ENCODE measurements around the gene SCFD2.

GRCh38 chr4:53314252-53314651, 51.6 kb downstream of the SCFD2 start:
- TF ChIP-seq, protein P1, sequence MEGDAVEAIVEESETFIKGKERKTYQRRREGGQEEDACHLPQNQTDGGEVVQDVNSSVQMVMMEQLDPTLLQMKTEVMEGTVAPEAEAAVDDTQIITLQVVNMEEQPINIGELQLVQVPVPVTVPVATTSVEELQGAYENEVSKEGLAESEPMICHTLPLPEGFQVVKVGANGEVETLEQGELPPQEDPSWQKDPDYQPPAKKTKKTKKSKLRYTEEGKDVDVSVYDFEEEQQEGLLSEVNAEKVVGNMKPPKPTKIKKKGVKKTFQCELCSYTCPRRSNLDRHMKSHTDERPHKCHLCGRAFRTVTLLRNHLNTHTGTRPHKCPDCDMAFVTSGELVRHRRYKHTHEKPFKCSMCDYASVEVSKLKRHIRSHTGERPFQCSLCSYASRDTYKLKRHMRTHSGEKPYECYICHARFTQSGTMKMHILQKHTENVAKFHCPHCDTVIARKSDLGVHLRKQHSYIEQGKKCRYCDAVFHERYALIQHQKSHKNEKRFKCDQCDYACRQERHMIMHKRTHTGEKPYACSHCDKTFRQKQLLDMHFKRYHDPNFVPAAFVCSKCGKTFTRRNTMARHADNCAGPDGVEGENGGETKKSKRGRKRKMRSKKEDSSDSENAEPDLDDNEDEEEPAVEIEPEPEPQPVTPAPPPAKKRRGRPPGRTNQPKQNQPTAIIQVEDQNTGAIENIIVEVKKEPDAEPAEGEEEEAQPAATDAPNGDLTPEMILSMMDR (IDR thresholded peaks at IDR 0.05 in 4 of 5, conservative IDR thresholded peaks at IDR 0.05 in 1 of 5) = no peak
- no peak for TF ChIP-seq POLR2A (IDR thresholded peaks at IDR 0.05)
